Thyroid gland (tissue), 4 donors: ENCODE measurements around the gene SPEG. TPM values are rescaled to one million over a fixed set of nuclear protein-coding genes. Genes with fewer than 3 reads are reported as not detected.
A peak's percentile ranks its signal among the peaks of the same experiment; 100 is the strongest.

ENCODE experiments used
- DNase-seq, 2 donors: peaks; one replicate each; pipeline ENCODE4 v3.0.0-alpha.2; 2019
- H3K27ac ChIP-seq, 3 donors: fragments of 200-600 bp; sonication (generic); 1 replicate in 2 of 3; 2 replicates in 1 of 3; pipeline ENCODE4 v1.5.1; 2016 to 2019; ENCODE audit warnings: mild to moderate bottlenecking in 1 of 3, moderate library complexity in 1 of 3
- H3K27me3 ChIP-seq: fragments of 200-600 bp; sonication (generic); one replicate; pipeline ENCODE4 v1.5.1; 2019
- H3K36me3 ChIP-seq, 2 donors: fragments of 200-600 bp; sonication (generic); one replicate each; pipeline ENCODE4 v1.5.1; 2016 to 2019
- H3K4me1 ChIP-seq, 2 donors: fragments of 200-600 bp; sonication (generic); one replicate each; pipeline ENCODE4 v1.5.1; 2017 to 2019
- H3K4me3 ChIP-seq, 3 donors: fragments of 200-600 bp; sonication (generic); replicated peaks in 1 of 3; 1 replicate in 2 of 3; 2 replicates in 1 of 3; pipeline ENCODE4 v1.5.1; 2016; ENCODE audit warnings: mild to moderate bottlenecking in 1 of 3
- H3K9me3 ChIP-seq: fragments of 200-600 bp; sonication (generic); one replicate; pipeline ENCODE4 v1.5.1; 2017
- POLR2A ChIP-seq, 2 donors: fragments of 450-650 bp; IDR thresholded peaks; one replicate each; pipeline ENCODE4 v1.6.1; 2017; ENCODE audit warnings: antibody characterized with exemption in 2 of 2, mild to moderate bottlenecking in 2 of 2, moderate library complexity in 1 of 2
- WGBS, 2 donors: methylation state at CpG; one replicate each; pipeline ENCODE4 v1.1.5; 2017; 5-methylcytosine and 5-hydroxymethylcytosine counted together
- intact Hi-C: fragments of 100-400 bp; cut with DNase I; formaldehyde crosslinking; loops from one replicate; pipeline ENCODE4 v1.15.1; 2023
- total RNA-seq, 4 donors: library from RNA; depleted of rRNA; stranded (reverse); fragments of >200 nt; gene quantifications; one replicate each; pipeline ENCODE4 v1.2.3, GENCODE V29; 2016
- TF ChIP-seq, protein P1 (sequence below), 6 experiments: fragments of 200-600 bp in 3 of 6; fragments of 450-650 bp in 3 of 6; sonication (generic) in 3 of 6; IDR thresholded peaks; one replicate each; pipeline ENCODE4 v1.5.1; 2016 to 2019; ENCODE audit warnings: antibody characterized with exemption in 6 of 6, mild to moderate bottlenecking in 2 of 6, inconsistent platforms in 1 of 6, moderate library complexity in 1 of 6

SPEG gene
- total RNA-seq, 4 donors from 2014 or later = 1.9 to 3.5 (median 3.3) TPM

DNA sequence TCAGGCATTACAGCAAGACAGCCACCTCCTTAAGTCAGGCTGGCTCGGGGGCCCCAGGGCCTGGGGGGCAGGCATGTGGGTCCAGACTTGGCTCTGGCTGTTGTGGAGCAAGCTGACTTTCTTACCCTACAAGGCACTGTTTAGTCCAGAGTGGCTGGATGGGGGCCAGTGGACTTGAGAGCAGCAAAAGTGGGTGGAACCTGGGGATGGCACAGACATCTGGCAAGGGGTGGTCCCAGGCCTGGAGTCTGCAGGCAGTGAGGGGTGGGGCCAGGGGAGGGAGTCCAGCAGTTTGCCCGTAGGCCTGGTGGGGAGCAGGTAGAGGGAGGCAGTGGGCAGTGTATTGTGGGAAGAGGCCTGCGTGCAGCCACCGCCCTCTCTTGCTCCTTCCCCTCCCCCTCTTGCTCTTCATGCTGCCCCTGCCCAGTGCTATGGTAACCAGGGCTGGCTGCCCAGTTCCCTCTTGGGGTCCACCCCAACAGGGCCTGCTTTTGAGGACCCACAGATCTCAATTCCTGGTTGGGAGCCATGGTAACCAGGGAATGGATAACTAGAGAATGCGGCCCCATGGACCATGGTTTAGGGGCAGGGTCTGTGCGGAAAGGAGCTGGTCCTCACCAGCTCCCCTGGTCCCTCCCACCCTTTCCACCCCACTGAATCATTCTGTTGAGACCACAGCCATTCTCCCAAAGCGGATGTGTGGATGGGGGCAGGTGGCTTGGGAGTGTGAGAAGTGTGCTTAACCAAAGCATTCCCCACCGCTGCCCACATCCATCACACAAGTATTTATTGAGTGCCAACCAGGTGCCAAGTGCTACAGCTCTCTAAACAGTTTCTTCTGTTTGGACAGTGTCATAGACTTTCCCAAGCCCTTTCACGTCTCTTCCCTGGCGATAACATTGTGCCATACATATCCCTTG is 19.3 kb downstream of the SPEG start:
- Histone ChIP-seq H3K4me1 (peaks cover 0 to under 1% of the 10 kb centered on the region in 2 donors), H3K27me3 (no peaks in the 10 kb centered on the region), H3K9me3 (no peaks in the 10 kb centered on the region), H3K36me3 (no peaks in the 10 kb centered on the region), H3K27ac (no peak overlapping the region), H3K4me3 (no peak overlapping the region)
- DNase-seq = peak; percentile 21 to 28
- intact Hi-C loops = loop anchor here (5.0 kb wide), 1 partner anchor 47 kb away; no protein-coding TSS in a partner anchor
- TF ChIP-seq, protein P1, sequence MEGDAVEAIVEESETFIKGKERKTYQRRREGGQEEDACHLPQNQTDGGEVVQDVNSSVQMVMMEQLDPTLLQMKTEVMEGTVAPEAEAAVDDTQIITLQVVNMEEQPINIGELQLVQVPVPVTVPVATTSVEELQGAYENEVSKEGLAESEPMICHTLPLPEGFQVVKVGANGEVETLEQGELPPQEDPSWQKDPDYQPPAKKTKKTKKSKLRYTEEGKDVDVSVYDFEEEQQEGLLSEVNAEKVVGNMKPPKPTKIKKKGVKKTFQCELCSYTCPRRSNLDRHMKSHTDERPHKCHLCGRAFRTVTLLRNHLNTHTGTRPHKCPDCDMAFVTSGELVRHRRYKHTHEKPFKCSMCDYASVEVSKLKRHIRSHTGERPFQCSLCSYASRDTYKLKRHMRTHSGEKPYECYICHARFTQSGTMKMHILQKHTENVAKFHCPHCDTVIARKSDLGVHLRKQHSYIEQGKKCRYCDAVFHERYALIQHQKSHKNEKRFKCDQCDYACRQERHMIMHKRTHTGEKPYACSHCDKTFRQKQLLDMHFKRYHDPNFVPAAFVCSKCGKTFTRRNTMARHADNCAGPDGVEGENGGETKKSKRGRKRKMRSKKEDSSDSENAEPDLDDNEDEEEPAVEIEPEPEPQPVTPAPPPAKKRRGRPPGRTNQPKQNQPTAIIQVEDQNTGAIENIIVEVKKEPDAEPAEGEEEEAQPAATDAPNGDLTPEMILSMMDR (IDR thresholded peaks at IDR 0.05) = no peak
- no peak for TF ChIP-seq POLR2A (IDR thresholded peaks at IDR 0.05)
- 74 to 75% methylated on average over 8 to 9 of the region's 10 CpGs for WGBS, 2 donors

DNA sequence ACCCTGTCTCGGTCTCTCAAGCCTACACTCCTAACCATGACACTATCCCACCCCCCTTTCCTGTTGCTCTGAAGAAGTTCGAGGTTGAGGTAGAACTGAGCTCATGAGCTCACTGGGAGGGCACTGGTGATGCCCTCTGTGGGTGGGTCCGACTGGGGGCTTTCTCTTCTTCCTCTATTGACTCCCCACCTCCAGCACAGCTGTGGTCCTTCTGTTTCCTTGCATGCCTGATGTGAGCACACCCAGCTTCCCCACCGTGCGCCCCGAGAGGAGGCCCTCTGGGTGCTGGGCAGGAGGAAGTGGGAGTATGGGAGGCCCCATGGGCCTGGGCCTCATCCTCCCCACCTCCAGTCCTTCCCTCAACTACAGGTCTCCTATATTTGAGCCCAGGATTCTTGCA is 20.9 kb downstream of the SPEG start:
- DNase-seq = no peak
- no peaks in the 10 kb centered on the region for H3K27me3 ChIP-seq
- H3K9me3 ChIP-seq = no peaks in the 10 kb centered on the region
- H3K4me3 ChIP-seq = no peak overlapping the region
- no peaks in the 10 kb centered on the region for H3K36me3 ChIP-seq
- peaks cover 5 to 11% of the 10 kb centered on the region in 2 donors for H3K4me1 ChIP-seq
- intact Hi-C loops = loop anchor here (5.0 kb wide), 1 partner anchor 77 kb away; no protein-coding TSS in a partner anchor
- no peak overlapping the region for H3K27ac ChIP-seq
- WGBS, 2 donors = 86 to 90% methylated on average over 6 of the region's 6 CpGs
- TF ChIP-seq, protein P1 (IDR thresholded peaks at IDR 0.05) = no peak

DNA sequence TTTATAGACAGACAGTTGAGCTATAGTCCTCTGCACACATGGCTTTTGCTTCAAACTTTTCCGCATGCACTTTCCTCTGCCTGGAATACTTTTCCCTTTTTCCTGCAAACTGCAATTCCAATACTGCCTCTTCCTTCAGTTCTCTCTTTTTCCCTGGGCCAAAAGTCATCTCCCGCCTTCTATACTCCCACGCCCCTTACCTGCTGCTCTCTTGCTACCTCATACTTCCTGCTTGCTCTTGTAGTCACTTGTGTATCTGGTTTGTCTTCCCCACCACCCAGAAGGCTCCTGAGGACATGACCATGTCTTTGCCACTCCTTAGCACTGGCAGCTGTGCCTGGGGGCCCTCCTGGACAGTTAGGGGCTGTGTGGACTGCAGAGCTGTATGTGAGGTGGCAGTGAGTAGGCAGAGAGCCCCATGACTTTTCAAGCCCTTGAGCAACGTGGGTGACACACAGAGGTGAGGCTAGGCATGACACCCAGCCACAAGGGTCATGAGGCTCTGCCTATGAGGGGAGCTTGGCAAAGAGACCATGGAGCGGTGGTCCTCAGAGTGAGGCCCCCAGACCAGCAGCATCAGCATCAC is 23.2 kb downstream of the SPEG start:
- Histone ChIP-seq H3K9me3 (no peaks in the 10 kb centered on the region), H3K27me3 (no peaks in the 10 kb centered on the region), H3K4me1 (peaks cover 7 to 16% of the 10 kb centered on the region in 2 donors), H3K36me3 (no peaks in the 10 kb centered on the region), H3K4me3 (no peak overlapping the region), H3K27ac (no peak overlapping the region)
- DNase-seq = no peak
- TF ChIP-seq, protein P1 (IDR thresholded peaks at IDR 0.05) = no peak
- TF ChIP-seq POLR2A (IDR thresholded peaks at IDR 0.05) = no peak
- 77% methylated on average over 5 of the region's 5 CpGs for WGBS, 2 donors
- intact Hi-C loops = loop anchor here (5.0 kb wide), 1 partner anchor 74 kb away; no protein-coding TSS in a partner anchor

DNA sequence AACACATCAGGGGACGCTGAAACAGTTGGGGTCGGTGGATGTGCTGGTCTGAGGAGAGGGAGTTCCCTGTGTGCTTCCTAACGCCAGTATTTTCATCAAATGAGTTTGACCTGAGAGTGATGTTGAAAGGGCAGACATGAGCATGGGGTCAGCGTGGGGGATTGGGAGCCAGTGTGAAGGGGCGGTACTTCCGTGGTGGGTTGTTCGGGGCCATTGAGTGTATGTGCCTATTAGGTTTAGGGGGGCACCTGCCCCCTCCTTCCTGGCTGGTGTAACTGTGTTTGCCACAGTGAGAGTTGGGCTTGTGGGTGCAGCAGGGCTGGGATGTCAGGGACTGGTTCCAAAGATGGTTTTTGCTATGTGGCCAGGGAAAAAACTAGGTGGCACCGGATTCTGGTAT is 24.4 kb downstream of the SPEG start:
- DNase-seq = no peak
- Histone ChIP-seq H3K27ac (no peak overlapping the region), H3K9me3 (no peaks in the 10 kb centered on the region)

More for the DNA sequence above, 24.4 kb downstream of the SPEG start:
- 84 to 85% methylated on average over 8 of the region's 8 CpGs for whole genome bisulfite sequencing, 2 donors
- TF ChIP-seq POLR2A (IDR thresholded peaks at IDR 0.05) = no peak
- TF ChIP-seq, protein P1 (IDR thresholded peaks at IDR 0.05) = no peak
- Histone ChIP-seq H3K36me3 (no peaks in the 10 kb centered on the region), H3K4me1 (peaks cover 7 to 16% of the 10 kb centered on the region in 2 donors), H3K27me3 (no peaks in the 10 kb centered on the region), H3K4me3 (no peak overlapping the region)
- intact Hi-C loops = loop anchor here (5.0 kb wide), 1 partner anchor 73 kb away; no protein-coding TSS in a partner anchor
